ENCODE results near the gene SEC14L2.

GRCh38 chr22:30348809-30349208 lies 48.0 kb upstream of the SEC14L2 start:
- TF ChIP-seq CTCF (IDR thresholded peaks at IDR 0.05; ENCODE audit: poor library complexity, severe bottlenecking) (no peak), POLR2AphosphoS5 (IDR thresholded peaks at IDR 0.05) (no peak), SMC3 (conservative IDR thresholded peaks at IDR 0.05; ENCODE audit: poor library complexity) (no peak), RAD21 (conservative IDR thresholded peaks at IDR 0.05) (no peak), EZH2 (IDR thresholded peaks at IDR 0.05; ENCODE audit: borderline replicate concordance, insufficient read depth, low read length, poor library complexity, severe bottlenecking) (no peak), MXI1 (conservative IDR thresholded peaks at IDR 0.05; ENCODE audit: poor library complexity, severe bottlenecking) (no peak), EP300 (conservative IDR thresholded peaks at IDR 0.05; ENCODE audit: poor library complexity, severe bottlenecking) (no peak)
